GM19025 (cell line): Measurements from ENCODE around the gene SAMD9L.
"Not testable (repeated sequence)": the region's sequence is repeated elsewhere in the genome, so short reads cannot be mapped to it uniquely, and the experiment has no call there.

ENCODE experiments used
- ATAC-seq: cut with Tn5 transposase; IDR thresholded peaks from one replicate; pipeline ENCODE4 v1.9.1; 2021; ENCODE audit warnings: mild to moderate bottlenecking, low read depth, moderate library complexity; ENCODE audit not compliant: unreplicated experiment

SAMD9L gene

DNA sequence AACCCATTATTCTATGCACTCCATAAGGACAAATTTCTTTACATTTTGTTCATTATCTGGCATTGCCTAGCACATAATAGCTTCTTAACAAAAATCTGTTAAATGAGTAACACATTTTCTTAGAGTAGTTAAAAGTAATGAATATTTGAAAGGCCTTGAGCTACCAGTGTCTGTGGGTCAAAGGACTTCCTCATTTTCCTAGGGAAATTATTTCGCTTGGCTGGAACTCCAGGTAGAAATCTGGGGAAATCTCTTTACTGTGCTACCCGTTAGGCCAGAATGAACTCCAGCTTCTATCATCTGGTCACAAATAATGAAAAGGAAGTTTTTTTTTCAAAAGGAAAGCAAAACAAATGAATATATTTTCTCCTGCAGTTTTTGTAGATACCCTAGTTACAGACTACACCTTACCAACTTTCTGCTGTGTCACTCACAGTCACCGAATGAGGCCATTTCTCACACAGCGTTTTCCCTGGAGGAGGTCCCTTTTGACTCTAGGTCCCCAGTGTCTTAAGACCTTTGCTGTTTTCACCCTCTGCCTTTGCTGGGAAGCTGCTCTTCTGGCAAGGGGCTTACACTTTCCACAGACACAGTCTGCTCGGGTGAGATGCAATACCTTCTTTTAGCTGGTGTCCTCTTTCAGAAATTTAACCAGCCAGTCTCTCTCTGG, 1.6 kb downstream of the SAMD9L start:
- no peak for ATAC-seq

DNA sequence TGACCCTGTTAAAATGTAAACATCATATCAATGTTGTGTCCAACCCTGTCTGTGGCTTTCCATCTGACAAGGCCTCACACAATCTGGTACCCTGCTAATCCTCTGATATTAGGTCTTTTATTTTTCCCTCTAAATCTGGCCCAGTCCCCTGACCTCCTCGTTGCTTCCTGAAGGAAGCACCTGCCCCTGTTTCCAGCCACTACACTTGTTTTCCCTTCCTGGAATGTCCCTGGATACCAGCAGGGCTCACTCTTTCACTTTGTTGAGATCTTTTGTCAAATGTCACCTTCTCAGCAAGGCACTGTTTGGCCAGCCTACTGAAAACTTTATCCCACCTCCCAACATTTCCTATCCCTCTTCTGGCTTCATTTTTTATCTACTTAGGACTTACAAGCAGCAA, 2.1 kb downstream of the SAMD9L start:
- ATAC-seq = no peak

DNA sequence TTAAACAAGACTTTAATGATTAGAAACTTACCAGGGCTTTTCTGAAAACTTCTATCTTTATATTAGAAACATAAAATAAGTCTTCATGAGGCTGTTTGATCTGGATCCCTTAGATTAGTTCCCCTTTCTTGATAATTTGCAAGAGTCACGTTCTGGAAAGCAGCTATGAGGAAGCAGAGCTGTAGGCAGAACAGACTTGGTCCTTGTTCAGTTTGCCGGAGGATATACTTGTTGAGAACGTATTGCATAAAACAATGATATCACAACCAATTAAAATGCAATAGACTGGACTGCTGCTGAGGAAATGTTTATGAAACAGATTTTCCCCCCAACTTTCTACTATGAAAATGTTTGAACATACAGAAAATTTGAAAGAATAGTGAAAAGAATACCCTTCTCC, 2.8 kb downstream of the SAMD9L start:
- no peak for ATAC-seq

- ATAC-seq = no peak
Measured at GRCh38 chr7:93142127-93142526, 6.1 kb downstream of the SAMD9L start.

DNA sequence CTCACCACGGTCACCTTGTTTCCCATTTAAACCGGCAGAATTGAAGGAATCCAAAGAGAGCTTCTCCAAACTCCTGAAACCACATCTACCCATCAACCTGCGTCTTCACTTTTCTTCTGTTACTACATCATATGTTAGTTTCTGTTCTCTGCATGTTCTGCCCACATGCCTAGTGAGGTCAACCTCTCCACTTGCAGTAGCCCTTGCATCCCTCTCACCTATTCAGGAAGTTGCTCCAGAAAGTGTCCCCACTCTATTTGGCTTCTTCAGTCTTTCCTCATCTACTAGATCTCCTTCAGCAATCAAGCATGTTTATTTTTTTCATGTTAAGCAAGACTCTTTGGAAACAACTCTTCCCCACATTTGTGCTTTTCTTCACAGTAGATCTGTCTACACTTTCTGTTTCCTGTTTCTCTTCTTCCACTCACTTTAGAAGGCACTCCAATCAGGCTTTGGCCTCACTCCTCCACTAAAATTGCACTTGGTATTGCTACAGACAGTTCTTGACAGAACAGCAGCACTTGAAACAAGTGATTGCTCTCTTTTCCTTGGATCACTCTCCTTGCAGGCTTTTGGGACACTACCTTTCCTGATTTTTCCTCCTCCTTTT, 7.5 kb downstream of the SAMD9L start:
- no peak for ATAC-seq

DNA sequence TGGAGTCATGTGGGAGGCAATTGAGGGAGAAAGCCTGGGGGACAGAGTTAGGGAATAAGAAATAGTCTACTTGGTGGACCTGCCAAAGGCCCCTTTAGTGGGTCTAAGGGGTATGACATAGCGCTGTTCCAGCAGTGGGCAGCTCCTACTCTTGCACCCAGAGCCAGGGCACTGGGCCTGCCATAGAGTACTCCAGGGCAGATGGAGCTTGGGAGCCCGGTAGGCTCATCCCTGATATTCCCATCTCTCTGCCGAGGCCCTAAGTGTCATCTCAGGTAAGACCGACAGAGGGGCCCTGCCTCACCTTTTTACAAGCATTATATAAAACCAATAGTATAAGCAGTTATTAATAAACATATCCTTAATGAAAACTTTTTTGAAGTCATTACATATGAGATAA, 9.6 kb downstream of the SAMD9L start:
- no peak for ATAC-seq

DNA sequence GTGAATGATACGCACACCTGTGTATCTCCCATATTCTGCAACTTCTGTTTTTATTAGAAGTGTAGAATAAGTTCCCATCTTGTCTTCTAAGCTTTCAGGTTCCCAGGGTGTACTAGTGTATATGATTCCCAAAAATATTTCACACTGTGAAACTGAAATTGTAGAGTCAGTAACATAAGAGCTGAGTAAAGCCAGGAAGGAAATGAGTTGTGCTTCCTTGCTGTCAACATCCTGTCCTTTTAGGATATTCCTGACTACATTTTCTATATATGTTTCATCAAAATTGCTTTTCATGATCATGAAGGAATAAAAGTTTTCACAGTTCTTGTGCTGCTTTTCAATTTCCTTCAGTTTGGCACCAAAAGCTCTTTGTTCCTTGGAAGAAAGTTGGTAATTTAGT, 15.2 kb downstream of the SAMD9L start:
- no peak for ATAC-seq

DNA sequence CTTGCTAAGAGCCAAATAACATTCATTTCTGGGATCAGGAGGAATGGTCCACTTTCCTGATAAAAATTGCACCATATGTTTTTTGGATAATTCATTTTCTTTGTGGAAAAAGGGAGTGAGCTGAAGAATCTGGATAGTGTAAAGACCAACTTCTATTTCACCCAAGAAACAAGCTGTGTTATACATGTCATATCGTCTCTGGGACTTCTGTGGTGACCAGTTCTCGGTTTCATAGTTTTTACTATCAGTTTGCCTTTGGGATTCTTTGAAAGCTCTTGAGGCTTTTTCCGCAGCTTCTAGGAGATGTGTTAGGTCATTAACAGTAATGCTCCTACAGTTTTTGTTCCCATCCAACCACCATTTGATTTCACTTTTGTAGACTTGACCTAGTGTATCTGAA, 16.0 kb downstream of the SAMD9L start:
- ATAC-seq = no peak

GRCh38 chr7:93126954-93127353, 21.2 kb downstream of the SAMD9L start:
- not testable (repeated sequence) for ATAC-seq

GRCh38 chr7:93123532-93123931, 24.7 kb downstream of the SAMD9L start:
- ATAC-seq = not testable (repeated sequence)

- no peak for ATAC-seq
Measured at GRCh38 chr7:93120592-93121549, 27.3 kb downstream of the SAMD9L start.

DNA sequence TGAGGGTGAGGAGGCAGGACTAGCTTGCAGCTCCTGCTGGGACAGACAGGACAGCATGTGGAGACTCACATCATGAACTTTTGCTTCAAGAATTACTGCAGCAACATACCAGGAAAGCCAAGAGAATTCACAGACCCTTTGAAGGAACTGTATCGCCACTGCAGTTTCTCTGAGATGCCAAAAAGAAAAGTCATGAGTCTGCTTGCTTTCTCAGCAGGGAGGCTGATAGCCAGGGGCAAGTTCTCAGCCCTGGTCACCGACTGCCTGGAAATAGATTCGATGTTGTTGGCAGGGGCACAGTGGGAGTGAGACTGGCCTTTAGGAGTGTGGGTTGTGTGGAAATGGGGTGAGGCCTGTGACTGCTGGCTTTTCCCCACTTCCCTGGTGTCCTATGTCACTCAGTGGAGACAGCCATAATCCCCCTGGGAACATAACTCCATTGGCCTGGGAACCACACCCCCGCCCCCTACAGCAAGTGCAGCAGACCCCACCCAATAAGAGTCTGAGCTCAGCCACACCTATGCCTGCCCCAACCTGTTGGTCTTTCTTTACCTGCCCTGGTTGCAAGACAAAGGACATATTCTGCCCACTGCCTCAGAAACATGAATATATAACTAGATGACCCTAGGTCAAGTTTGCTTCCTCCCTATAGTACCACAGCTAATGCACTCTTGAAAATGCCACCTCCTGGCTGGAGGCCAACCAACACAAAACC, 28.8 kb downstream of the SAMD9L start:
- no peak for ATAC-seq

- ATAC-seq = peak; percentile 98
Measured at GRCh38 chr7:93117852-93118530, 30.2 kb downstream of the SAMD9L start, which contains the start of gene SAMD9. Gene SAMD9, minus strand, starts transcription at chr7:93117979. Its CDS starts 11,882 bp downstream, at chr7:93106097.

- ATAC-seq = no peak
Measured at GRCh38 chr7:93117327-93117726, 30.9 kb downstream of the SAMD9L start.

- ATAC-seq = no peak
Measured at GRCh38 chr7:93115796-93116195, 32.4 kb downstream of the SAMD9L start.

GRCh38 chr7:93108003-93108402, 40.2 kb downstream of the SAMD9L start:
- no peak for ATAC-seq

DNA sequence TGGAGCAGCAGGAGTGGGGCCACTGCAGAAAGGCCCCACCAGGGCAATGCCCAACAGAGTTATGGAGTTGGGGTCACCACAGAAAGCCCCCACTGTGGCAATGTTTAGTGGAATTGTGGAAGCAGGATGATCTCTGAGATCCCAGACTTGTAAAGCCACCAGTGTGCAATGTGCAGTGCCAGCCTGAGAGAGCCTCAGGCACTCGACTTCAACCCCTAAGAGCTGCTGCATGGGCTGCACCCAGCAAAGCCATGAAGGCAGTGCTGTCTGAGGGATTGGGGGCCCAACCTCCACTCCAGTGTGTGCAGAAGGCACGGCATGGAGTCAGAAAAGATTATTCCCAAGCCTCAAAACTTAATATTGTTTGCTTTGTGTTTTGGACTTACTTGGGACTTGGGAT, 50.8 kb downstream of the SAMD9L start:
- no peak for ATAC-seq

DNA sequence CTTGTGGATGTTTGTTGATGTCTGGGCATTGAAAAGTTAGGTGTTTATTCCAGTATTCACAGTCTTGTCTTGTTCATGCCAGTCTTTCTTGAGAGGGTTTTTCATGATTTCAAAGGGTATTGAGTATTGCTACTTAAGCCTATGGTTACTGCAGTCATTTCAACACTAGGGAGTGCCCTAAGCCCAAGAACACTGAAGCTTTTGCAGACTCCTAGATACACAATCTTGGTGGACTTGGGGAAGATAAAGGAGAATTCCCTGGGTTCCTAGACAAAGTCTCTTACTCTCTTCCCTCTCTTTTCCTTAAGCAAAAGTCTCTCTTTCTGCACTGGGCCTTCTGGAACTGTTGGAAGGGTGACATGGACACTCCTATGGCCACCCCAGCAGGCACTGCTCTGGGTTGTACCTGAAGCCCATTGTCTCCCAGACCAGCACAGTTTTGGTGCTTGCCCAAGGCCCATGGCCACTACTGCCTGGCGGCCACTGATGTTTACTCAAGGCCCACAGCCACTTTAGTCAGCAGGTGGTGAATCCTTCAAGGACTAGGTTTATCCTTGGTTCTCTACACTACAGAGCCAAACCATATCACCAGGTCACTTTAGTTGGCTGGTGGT, 55.3 kb downstream of the SAMD9L start:
- no peak for ATAC-seq
